Measurements from ENCODE around the gene RMND1. TPM values are rescaled to one million over a fixed set of nuclear protein-coding genes. Genes with fewer than 3 reads are reported as not detected.

Gene RMND1
- polyA plus RNA-seq, 3 donors = 5.7 to 6.7 (median 6.6) TPM

GRCh38 chr6:151370509-151371078 lies 81.3 kb downstream of the RMND1 start:
- no peak overlapping the region for H3K4me3 Mint-ChIP-seq
- H4K20me1 ChIP-seq (ENCODE audit: insufficient read depth, low read length) = peaks cover 3% of the 10 kb centered on the region
- peaks cover 0 to 2% (median 0%) of the 10 kb centered on the region in 3 donors for H3K27me3 Mint-ChIP-seq (ENCODE audit: low read depth in 3 of 3)
- no peak overlapping the region for H3K9ac ChIP-seq (ENCODE audit: insufficient read depth, low read length, poor library complexity, severe bottlenecking)
- H3K4me2 ChIP-seq (replicated peaks; ENCODE audit: extremely low read depth, low read length, poor library complexity, severe bottlenecking) = no peak overlapping the region
- peaks cover 13 to 19% of the 10 kb centered on the region in 2 donors for H3K4me1 ChIP-seq (ENCODE audit: control insufficient read depth in 1 of 2, insufficient read depth in 2 of 2, low read length in 2 of 2)
- H3K79me2 ChIP-seq (ENCODE audit: insufficient read depth, low read length) = peaks cover 26% of the 10 kb centered on the region
- peaks cover 37 to 62% of the 10 kb centered on the region in 2 donors for H3K36me3 ChIP-seq (replicated peaks in 1 of 2; ENCODE audit: control insufficient read depth in 1 of 2, insufficient read depth in 2 of 2, low read length in 2 of 2)
- no peak overlapping the region for H3K4me3 ChIP-seq (replicated peaks in 1 of 3; ENCODE audit: low read depth in 2 of 3, low read length in 3 of 3)
- no peak for DNase-seq
- H3K9me3 Mint-ChIP-seq = no peaks in the 10 kb centered on the region
- H3K27ac Mint-ChIP-seq = no peak overlapping the region
- no peaks in the 10 kb centered on the region for H3K27me3 ChIP-seq (ENCODE audit: control insufficient read depth in 2 of 2, insufficient read depth in 2 of 2, low read length in 2 of 2)
- H3K36me3 Mint-ChIP-seq = peaks cover 43 to 69% of the 10 kb centered on the region in 2 donors
- intact Hi-C loops (cut with micrococcal nuclease) = no loop called here
- peaks cover 18% of the 10 kb centered on the region for H3K4me1 Mint-ChIP-seq
- no peaks in the 10 kb centered on the region for H3K9me3 ChIP-seq (replicated peaks in 1 of 2; ENCODE audit: control insufficient read depth in 1 of 2, insufficient read depth in 1 of 2, low read length in 2 of 2)
- no peak overlapping the region for H2AFZ ChIP-seq (ENCODE audit: insufficient read depth, low read depth, low read length, poor library complexity, severe bottlenecking)
- WGBS (ENCODE audit: insufficient coverage) = 96% methylated on average over 4 of the region's 6 CpGs
- H3K27ac ChIP-seq (ENCODE audit: low read depth in 1 of 2, low read length in 2 of 2) = no peak overlapping the region
- TF ChIP-seq CTCF (IDR thresholded peaks at IDR 0.05) = no peak

DNA sequence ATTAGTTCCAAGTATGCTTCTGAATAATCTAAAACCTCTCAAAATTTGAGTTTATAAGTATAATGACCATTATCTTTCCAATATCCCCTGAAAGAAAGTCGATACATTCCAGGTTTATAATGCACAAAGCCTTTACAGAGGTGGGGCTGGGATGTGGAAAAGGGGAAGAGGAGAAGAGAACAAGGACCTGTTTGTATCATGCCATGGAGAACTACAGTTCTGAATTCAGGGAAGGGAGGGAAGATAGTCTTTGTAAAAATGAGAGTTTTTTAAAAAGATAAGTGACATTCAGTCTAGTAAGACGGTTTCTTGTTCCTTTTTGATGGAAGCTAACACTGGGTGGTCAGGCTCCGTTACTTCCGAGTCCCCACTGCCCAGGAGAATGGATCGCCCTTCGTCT lies 86.7 kb downstream of the RMND1 start:
- no peaks in the 10 kb centered on the region for H3K4me1 ChIP-seq (ENCODE audit: control insufficient read depth in 1 of 2, insufficient read depth in 2 of 2, low read length in 2 of 2)
- no peak for TF ChIP-seq CTCF (IDR thresholded peaks at IDR 0.05)
- H3K79me2 ChIP-seq (ENCODE audit: insufficient read depth, low read length) = no peaks in the 10 kb centered on the region
- no peaks in the 10 kb centered on the region for H3K27me3 ChIP-seq (ENCODE audit: control insufficient read depth in 2 of 2, insufficient read depth in 2 of 2, low read length in 2 of 2)
- H3K4me3 Mint-ChIP-seq = no peak overlapping the region
- H3K27ac Mint-ChIP-seq = peak overlapping the region in 1 of 7 donors; percentile 46
- peaks cover 8% of the 10 kb centered on the region for H4K20me1 ChIP-seq (ENCODE audit: insufficient read depth, low read length)
- H3K36me3 Mint-ChIP-seq = peaks cover 50 to 81% of the 10 kb centered on the region in 2 donors
- no peaks in the 10 kb centered on the region for H3K9me3 ChIP-seq (replicated peaks in 1 of 2; ENCODE audit: control insufficient read depth in 1 of 2, insufficient read depth in 1 of 2, low read length in 2 of 2)
- no peak overlapping the region for H3K4me3 ChIP-seq (replicated peaks in 1 of 3; ENCODE audit: low read depth in 2 of 3, low read length in 3 of 3)
- no peak overlapping the region for H3K9ac ChIP-seq (ENCODE audit: insufficient read depth, low read length, poor library complexity, severe bottlenecking)
- no peak for DNase-seq
- no peaks in the 10 kb centered on the region for H3K4me1 Mint-ChIP-seq
- no peak overlapping the region for H3K4me2 ChIP-seq (replicated peaks; ENCODE audit: extremely low read depth, low read length, poor library complexity, severe bottlenecking)
- intact Hi-C loops (cut with micrococcal nuclease) = no loop called here
- 100% methylated on average over 4 of the region's 6 CpGs for WGBS (ENCODE audit: insufficient coverage)
- H3K27ac ChIP-seq (ENCODE audit: low read depth in 1 of 2, low read length in 2 of 2) = no peak overlapping the region
- peaks cover 42 to 76% of the 10 kb centered on the region in 2 donors for H3K36me3 ChIP-seq (replicated peaks in 1 of 2; ENCODE audit: control insufficient read depth in 1 of 2, insufficient read depth in 2 of 2, low read length in 2 of 2)
- H3K27me3 Mint-ChIP-seq (ENCODE audit: low read depth in 3 of 3) = peaks cover 0 to 2% (median 0%) of the 10 kb centered on the region in 3 donors
- no peak overlapping the region for H2AFZ ChIP-seq (ENCODE audit: insufficient read depth, low read depth, low read length, poor library complexity, severe bottlenecking)
- H3K9me3 Mint-ChIP-seq = no peaks in the 10 kb centered on the region
